IPS-18a (cell line): ENCODE data around the gene STK39.

ENCODE experiments used
- H3K27ac ChIP-seq: one replicate; pipeline ENCODE4 v1.5.1; 2013; ENCODE audit warnings: low read length
- H3K27me3 ChIP-seq: one replicate; pipeline ENCODE4 v1.6.1; 2013; ENCODE audit warnings: mild to moderate bottlenecking, low read length; ENCODE audit not compliant: control insufficient read depth, insufficient read depth
- H3K36me3 ChIP-seq: one replicate; pipeline ENCODE4 v1.6.1; 2013; ENCODE audit warnings: low read depth, low read length; ENCODE audit not compliant: control insufficient read depth
- H3K4me1 ChIP-seq: one replicate; pipeline ENCODE4 v1.6.1; 2013; ENCODE audit warnings: low read depth, low read length; ENCODE audit not compliant: control insufficient read depth
- H3K4me3 ChIP-seq: one replicate; pipeline ENCODE4 v1.5.1; 2013; ENCODE audit warnings: low read length
- H3K9ac ChIP-seq: one replicate; pipeline ENCODE4 v1.6.1; 2013; ENCODE audit warnings: mild to moderate bottlenecking, low read length, moderate library complexity
- H3K9me3 ChIP-seq: one replicate; pipeline ENCODE4 v1.6.1; 2013; ENCODE audit warnings: low read depth, low read length; ENCODE audit not compliant: control insufficient read depth

Gene STK39

GRCh38 chr2:168165397-168165796, 82.0 kb downstream of the STK39 start:
- Histone ChIP-seq H3K36me3 (peaks cover 4% of the 10 kb centered on the region), H3K27ac (no peak overlapping the region), H3K4me3 (no peak overlapping the region), H3K9me3 (no peaks in the 10 kb centered on the region), H3K9ac (no peak overlapping the region), H3K4me1 (peaks cover 16% of the 10 kb centered on the region), H3K27me3 (no peaks in the 10 kb centered on the region)

DNA sequence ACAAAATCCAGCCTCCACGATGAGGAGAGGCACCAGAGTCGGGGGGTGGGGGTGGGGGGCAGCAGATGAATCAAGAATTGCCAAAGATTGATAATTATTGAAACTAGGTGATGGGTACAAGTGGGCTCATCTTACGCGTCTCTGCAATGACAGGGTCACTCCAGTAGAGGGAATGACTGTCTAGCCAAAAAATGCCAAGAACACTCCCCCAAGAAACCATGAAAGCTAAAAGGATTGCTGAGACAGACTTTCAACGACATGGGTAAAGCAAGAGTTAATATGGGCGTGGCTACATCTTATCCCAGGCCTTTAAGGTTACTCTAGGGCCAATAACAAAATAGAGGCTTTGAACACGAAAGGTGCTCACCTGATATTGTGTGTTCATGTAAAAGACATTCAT, 86.5 kb downstream of the STK39 start:
- Histone ChIP-seq H3K27ac (no peak overlapping the region), H3K4me1 (peaks cover 11% of the 10 kb centered on the region), H3K4me3 (no peak overlapping the region), H3K36me3 (peaks cover 4% of the 10 kb centered on the region), H3K9ac (no peak overlapping the region), H3K9me3 (no peaks in the 10 kb centered on the region), H3K27me3 (no peaks in the 10 kb centered on the region)

GRCh38 chr2:168159754-168160585, 87.4 kb downstream of the STK39 start:
- Histone ChIP-seq H3K4me1 (peaks cover 3% of the 10 kb centered on the region), H3K36me3 (peaks cover 4% of the 10 kb centered on the region), H3K27me3 (no peaks in the 10 kb centered on the region)

DNA sequence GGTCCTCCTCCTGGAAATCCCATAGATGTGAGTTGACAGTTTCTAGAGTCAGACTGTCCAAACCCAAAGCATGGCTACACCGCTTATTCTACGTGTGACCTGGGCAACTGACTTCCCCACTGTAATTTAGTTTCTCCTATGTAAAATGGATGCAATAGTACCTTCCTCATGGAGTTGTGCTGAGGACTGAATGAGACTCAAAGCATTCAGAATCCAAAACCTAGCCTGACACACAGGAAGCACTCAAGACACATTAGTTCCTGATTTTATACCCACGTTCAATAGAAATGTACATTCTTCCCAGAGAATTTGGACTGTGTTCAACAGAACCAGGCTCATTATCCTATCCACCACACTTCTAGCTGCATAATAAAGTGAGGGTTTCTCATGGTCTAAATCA, 88.8 kb downstream of the STK39 start:
- Histone ChIP-seq H3K27me3 (no peaks in the 10 kb centered on the region), H3K9me3 (no peaks in the 10 kb centered on the region), H3K27ac (no peak overlapping the region), H3K4me1 (no peaks in the 10 kb centered on the region), H3K4me3 (no peak overlapping the region), H3K9ac (no peak overlapping the region), H3K36me3 (peaks cover 3% of the 10 kb centered on the region)

More at GRCh38 chr2:168159754-168160585, 87.4 kb downstream of the STK39 start:
- Histone ChIP-seq H3K4me3 (no peak overlapping the region), H3K27ac (no peak overlapping the region), H3K9me3 (no peaks in the 10 kb centered on the region), H3K9ac (no peak overlapping the region)

- Histone ChIP-seq H3K27ac (no peak overlapping the region), H3K9me3 (no peaks in the 10 kb centered on the region), H3K4me1 (no peaks in the 10 kb centered on the region), H3K9ac (no peak overlapping the region), H3K4me3 (no peak overlapping the region), H3K27me3 (no peaks in the 10 kb centered on the region), H3K36me3 (no peaks in the 10 kb centered on the region)
These were observed 89.5 kb downstream of the STK39 start for GRCh38 chr2:168157926-168158325.

DNA sequence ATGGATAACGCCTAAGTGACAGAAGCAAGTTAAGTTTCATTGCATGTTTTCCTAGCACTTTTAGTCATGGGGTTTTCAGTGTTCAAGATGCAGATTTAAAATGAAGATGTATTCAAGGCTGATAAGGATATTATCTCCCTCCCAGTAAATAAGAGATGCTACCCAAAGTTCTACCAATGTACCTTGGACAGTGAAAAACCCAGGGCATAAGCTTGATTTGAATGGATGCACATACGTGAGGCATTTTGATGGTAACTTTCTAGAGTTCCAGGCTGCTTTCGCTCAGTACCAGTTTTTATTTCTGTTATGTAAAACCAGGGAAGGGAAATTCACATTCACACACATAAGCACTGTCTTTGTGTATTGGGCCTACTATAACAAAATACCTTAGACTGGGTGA, 90.3 kb downstream of the STK39 start:
- H3K27me3 ChIP-seq = no peaks in the 10 kb centered on the region
- no peak overlapping the region for H3K27ac ChIP-seq
- no peak overlapping the region for H3K9ac ChIP-seq
- no peak overlapping the region for H3K4me3 ChIP-seq
- no peaks in the 10 kb centered on the region for H3K36me3 ChIP-seq
- H3K9me3 ChIP-seq = no peaks in the 10 kb centered on the region
- no peaks in the 10 kb centered on the region for H3K4me1 ChIP-seq

DNA sequence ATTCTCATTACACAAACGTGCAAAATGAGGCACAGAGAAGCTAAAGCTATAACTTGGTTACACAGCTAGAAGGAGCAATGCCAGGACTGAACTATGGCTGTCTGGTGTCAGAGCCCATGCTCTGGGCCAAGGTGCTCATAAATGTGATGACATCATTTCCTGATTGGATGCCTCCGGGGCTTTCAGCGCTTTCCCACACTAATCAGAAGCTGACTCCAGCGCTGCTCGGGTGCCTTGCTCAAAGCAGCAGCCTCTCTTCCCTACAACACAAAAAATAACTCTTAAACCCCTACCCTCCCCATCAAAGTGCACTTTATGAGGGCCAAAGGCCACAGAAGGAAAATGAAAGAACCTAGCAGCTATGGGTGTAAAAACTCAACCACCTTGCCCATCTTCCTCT, 90.7 kb downstream of the STK39 start:
- Histone ChIP-seq H3K27me3 (no peaks in the 10 kb centered on the region), H3K4me3 (no peak overlapping the region), H3K9ac (no peak overlapping the region), H3K27ac (no peak overlapping the region), H3K4me1 (no peaks in the 10 kb centered on the region), H3K36me3 (no peaks in the 10 kb centered on the region), H3K9me3 (no peaks in the 10 kb centered on the region)

DNA sequence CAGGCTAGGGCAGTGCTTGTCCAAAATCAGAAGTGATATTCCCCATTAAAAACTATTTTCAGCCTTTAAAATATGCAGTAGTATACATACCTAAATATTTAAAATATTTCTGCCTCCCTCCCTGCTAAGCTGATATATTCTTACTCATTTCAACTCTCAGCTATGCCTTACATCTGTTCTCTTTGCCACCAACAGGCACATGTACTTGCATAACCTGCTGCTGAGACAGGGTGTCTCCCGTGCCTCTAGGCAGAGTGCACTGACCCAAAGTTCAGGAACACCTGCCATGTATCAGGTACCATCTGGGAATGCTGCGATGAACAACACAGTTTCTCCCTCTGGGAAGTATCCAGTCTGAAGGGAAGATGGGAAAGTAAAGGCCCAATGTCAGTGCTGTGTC, 91.7 kb downstream of the STK39 start:
- Histone ChIP-seq H3K9me3 (no peaks in the 10 kb centered on the region), H3K27me3 (no peaks in the 10 kb centered on the region), H3K36me3 (no peaks in the 10 kb centered on the region), H3K4me1 (no peaks in the 10 kb centered on the region), H3K27ac (no peak overlapping the region), H3K4me3 (no peak overlapping the region), H3K9ac (no peak overlapping the region)

GRCh38 chr2:168155046-168155445, 92.3 kb downstream of the STK39 start:
- no peak overlapping the region for H3K9ac ChIP-seq
- no peaks in the 10 kb centered on the region for H3K27me3 ChIP-seq
- H3K4me3 ChIP-seq = no peak overlapping the region
- no peak overlapping the region for H3K27ac ChIP-seq
- H3K36me3 ChIP-seq = no peaks in the 10 kb centered on the region
- no peaks in the 10 kb centered on the region for H3K9me3 ChIP-seq
- H3K4me1 ChIP-seq = no peaks in the 10 kb centered on the region

DNA sequence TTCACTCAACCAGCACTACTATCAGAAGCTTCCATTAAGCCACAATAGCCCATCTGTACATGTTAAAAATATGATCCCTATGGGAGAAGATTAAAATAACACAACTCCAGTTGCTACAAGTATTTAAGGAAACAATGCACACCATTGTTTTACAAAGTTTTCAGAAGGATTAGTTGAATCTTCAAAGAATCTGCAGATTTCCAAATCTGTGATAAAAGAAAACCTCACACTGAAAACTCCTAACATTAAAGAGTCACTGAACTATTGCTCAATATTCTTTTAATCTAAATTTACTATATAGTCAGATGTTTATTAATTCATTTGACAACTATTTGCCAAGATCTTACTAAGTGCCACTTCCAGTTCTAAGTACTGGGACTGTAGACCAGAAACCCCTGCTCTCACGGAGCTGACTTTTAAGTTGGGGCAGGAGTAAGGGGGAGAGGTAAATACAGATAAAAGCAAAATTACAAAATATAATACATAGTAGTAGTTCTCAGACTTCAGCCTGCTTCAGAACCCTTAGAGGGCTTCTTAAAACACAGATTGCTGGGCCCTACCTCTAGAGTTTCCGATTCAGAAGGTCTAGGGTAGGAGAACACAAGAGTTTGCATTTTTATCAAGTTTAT, 94.4 kb downstream of the STK39 start:
- no peaks in the 10 kb centered on the region for H3K27me3 ChIP-seq
- H3K9me3 ChIP-seq = no peaks in the 10 kb centered on the region
- no peaks in the 10 kb centered on the region for H3K36me3 ChIP-seq
- H3K27ac ChIP-seq = no peak overlapping the region
- no peaks in the 10 kb centered on the region for H3K4me1 ChIP-seq
- H3K9ac ChIP-seq = no peak overlapping the region
- H3K4me3 ChIP-seq = no peak overlapping the region

DNA sequence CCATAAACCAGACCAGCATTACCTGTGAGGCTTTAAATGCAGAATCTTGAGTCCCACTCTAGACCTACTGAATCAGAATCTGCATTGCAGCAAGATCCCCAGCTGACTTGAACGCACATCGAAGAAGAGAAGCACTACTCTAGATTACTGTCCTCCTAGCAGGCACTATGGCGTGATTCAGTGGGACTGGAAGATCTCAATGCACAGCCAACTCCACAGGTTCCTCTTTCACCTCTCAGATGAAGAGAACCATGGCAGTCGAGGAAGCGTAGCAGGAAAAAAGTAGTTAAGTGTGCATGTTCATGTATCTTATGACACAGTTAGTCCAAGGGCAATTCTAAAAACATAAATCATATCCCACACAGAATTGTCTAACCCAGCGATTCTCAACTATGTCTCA, 97.4 kb downstream of the STK39 start:
- H3K27me3 ChIP-seq = no peaks in the 10 kb centered on the region
- no peak overlapping the region for H3K4me3 ChIP-seq
- no peaks in the 10 kb centered on the region for H3K9me3 ChIP-seq
- H3K36me3 ChIP-seq = no peaks in the 10 kb centered on the region
- no peaks in the 10 kb centered on the region for H3K4me1 ChIP-seq
- H3K27ac ChIP-seq = no peak overlapping the region
- no peak overlapping the region for H3K9ac ChIP-seq
